Fibroblast of lung (primary cell): ENCODE data around the gene NIT1.

Experiments used
- CTCF ChIP-seq, 2 donors: IDR thresholded peaks in 1 of 2; conservative IDR thresholded peaks in 1 of 2; 1 replicate in 1 of 2; 2 replicates in 1 of 2; pipeline ENCODE4 v1.5.1; 2011 to 2012; ENCODE audit warnings: low read length in 2 of 2, control low read depth in 1 of 2, inconsistent platforms in 1 of 2, low read depth in 1 of 2, mild to moderate bottlenecking in 1 of 2
- EZH2 ChIP-seq: IDR thresholded peaks from 2 replicates; pipeline ENCODE4 v1.5.1; 2012; ENCODE audit warnings: low read length, control low read depth, mild to moderate bottlenecking; ENCODE audit errors: missing control alignments

- no peak for TF ChIP-seq CTCF (conservative IDR thresholded peaks at IDR 0.05 in 1 of 2, IDR thresholded peaks at IDR 0.05 in 1 of 2; ENCODE audit: low read depth in 1 of 2, low read length in 2 of 2)
- TF ChIP-seq EZH2, result no peak
Observed at GRCh38 chr1:161130266-161130665, 12.4 kb downstream of the NIT1 start.
